ENCODE results near the gene PRL. TPM values are rescaled to one million over a fixed set of nuclear protein-coding genes. Genes with fewer than 3 reads are reported as not detected.

PRL gene
- total and polyA plus RNA-seq, 4 donors, result not detected

- 58% methylated on average over 2 of the region's 2 CpGs for WGBS
- TF ChIP-seq TAF1 (conservative IDR thresholded peaks at IDR 0.05), result no peak
- no peak for TF ChIP-seq MAX (IDR thresholded peaks at IDR 0.05)
- TF ChIP-seq CTCF (IDR thresholded peaks at IDR 0.05; ENCODE audit: low read depth, low read length, missing input control), result no peak
- TF ChIP-seq HNF4G (IDR thresholded peaks at IDR 0.05), result no peak
- no peak for TF ChIP-seq FOXA2 (IDR thresholded peaks at IDR 0.05)
- TF ChIP-seq REST (IDR thresholded peaks at IDR 0.05), result no peak
- no peak for TF ChIP-seq NR2F2 (IDR thresholded peaks at IDR 0.05)
- TF ChIP-seq EGR1 (IDR thresholded peaks at IDR 0.05; ENCODE audit: low read depth in 2 of 2), result no peak
- TF ChIP-seq RAD21 (IDR thresholded peaks at IDR 0.05), result no peak
- TF ChIP-seq FOXA1 (IDR thresholded peaks at IDR 0.05), result no peak
- TF ChIP-seq HNF4A (conservative IDR thresholded peaks at IDR 0.05), result no peak
- TF ChIP-seq GABPA (IDR thresholded peaks at IDR 0.05 in 1 of 2, conservative IDR thresholded peaks at IDR 0.05 in 1 of 2), result no peak
- no peak for TF ChIP-seq ATF3 (IDR thresholded peaks at IDR 0.05)
Observed at GRCh38 chr6:22334778-22335177, 37.9 kb upstream of the PRL start.

GRCh38 chr6:22333802-22334201 is 37.0 kb upstream of the PRL start:
- H3K27ac ChIP-seq (ENCODE audit: low read depth in 1 of 2, low read length in 2 of 2), result no peak overlapping the region
- H3K9me3 ChIP-seq (ENCODE audit: control insufficient read depth in 4 of 4, low read length in 3 of 4), result no peaks in the 10 kb centered on the region
- no peaks in the 10 kb centered on the region for H3K4me1 ChIP-seq (ENCODE audit: control insufficient read depth in 4 of 4, insufficient read depth in 4 of 4, low read length in 3 of 4)
- H3K27me3 ChIP-seq (ENCODE audit: control insufficient read depth in 4 of 4, insufficient read depth in 4 of 4, low read length in 3 of 4), result no peaks in the 10 kb centered on the region
- H3K36me3 ChIP-seq (ENCODE audit: control insufficient read depth in 4 of 4, insufficient read depth in 3 of 4, low read depth in 1 of 4, low read length in 3 of 4), result no peaks in the 10 kb centered on the region
- no peak overlapping the region for H3K4me3 ChIP-seq (ENCODE audit: low read depth in 1 of 3, low read length in 3 of 3)
- H3K9ac ChIP-seq (ENCODE audit: low read depth in 1 of 2, low read length in 2 of 2), result no peak overlapping the region
- DNase-seq (ENCODE audit: low spot score), result no peak
- TF ChIP-seq RAD21 (IDR thresholded peaks at IDR 0.05), result no peak
- no peak for TF ChIP-seq MAX (IDR thresholded peaks at IDR 0.05)
- no peak for TF ChIP-seq HNF4G (IDR thresholded peaks at IDR 0.05)
- TF ChIP-seq ZBTB33 (IDR thresholded peaks at IDR 0.05), result no peak
- TF ChIP-seq YY1 (IDR thresholded peaks at IDR 0.05), result no peak
- TF ChIP-seq ATF3 (IDR thresholded peaks at IDR 0.05), result no peak
- no peak for TF ChIP-seq HNF4A (conservative IDR thresholded peaks at IDR 0.05)
- TF ChIP-seq GABPA (IDR thresholded peaks at IDR 0.05 in 1 of 2, conservative IDR thresholded peaks at IDR 0.05 in 1 of 2), result no peak
- no peak for TF ChIP-seq RXRA (IDR thresholded peaks at IDR 0.05)
- TF ChIP-seq FOXA2 (IDR thresholded peaks at IDR 0.05), result no peak
- no peak for TF ChIP-seq JUND (IDR thresholded peaks at IDR 0.05)
- no peak for TF ChIP-seq TAF1 (conservative IDR thresholded peaks at IDR 0.05)
- TF ChIP-seq SP1 (IDR thresholded peaks at IDR 0.05), result no peak
- TF ChIP-seq FOXA1 (IDR thresholded peaks at IDR 0.05), result no peak
- TF ChIP-seq NR2F2 (IDR thresholded peaks at IDR 0.05), result no peak
- no peak for TF ChIP-seq REST (IDR thresholded peaks at IDR 0.05)
- TF ChIP-seq EGR1 (IDR thresholded peaks at IDR 0.05; ENCODE audit: low read depth in 2 of 2), result no peak

More at GRCh38 chr6:22334778-22335177, 37.9 kb upstream of the PRL start:
- Histone ChIP-seq H3K4me3 (ENCODE audit: low read depth in 1 of 3, low read length in 3 of 3) (no peak overlapping the region), H3K9ac (ENCODE audit: low read depth in 1 of 2, low read length in 2 of 2) (no peak overlapping the region), H3K4me1 (ENCODE audit: control insufficient read depth in 4 of 4, insufficient read depth in 4 of 4, low read length in 3 of 4) (no peaks in the 10 kb centered on the region), H3K9me3 (ENCODE audit: control insufficient read depth in 4 of 4, low read length in 3 of 4) (no peaks in the 10 kb centered on the region), H3K36me3 (ENCODE audit: control insufficient read depth in 4 of 4, insufficient read depth in 3 of 4, low read depth in 1 of 4, low read length in 3 of 4) (no peaks in the 10 kb centered on the region), H3K27me3 (ENCODE audit: control insufficient read depth in 4 of 4, insufficient read depth in 4 of 4, low read length in 3 of 4) (no peaks in the 10 kb centered on the region), H3K27ac (ENCODE audit: low read depth in 1 of 2, low read length in 2 of 2) (no peak overlapping the region)
- no peak for DNase-seq (ENCODE audit: low spot score)

All from liver (tissue), 9 donors.